Stimulated activated effector memory CD8-positive, alpha-beta T cell treated with anti-CD3 and anti-CD28 coated beads, Interleukin-12 subunit alpha, Interleukin-12 subunit beta, amount 100 ng/mL, for 72 hours (primary cell): ENCODE results near the gene LRRC26.
A peak's percentile ranks its signal among the peaks of the same experiment; 100 is the strongest.

Experiments used
- ATAC-seq: fragments of 150-1000 bp; cut with Tn5 transposase; 2 replicates; pipeline ENCODE4 v1.10.0; 2021
- DNase-seq, 2 donors: peaks; one replicate each; pipeline ENCODE4 v3.0.0; 2021 to 2022; ENCODE audit warnings: low spot score in 2 of 2
- H3K27ac Mint-ChIP-seq: one replicate; pipeline ENCODE4 v1.8.0; 2022; ENCODE audit warnings: mild to moderate bottlenecking, mixed read lengths
- H3K36me3 Mint-ChIP-seq: one replicate; pipeline ENCODE4 v1.8.0; 2022; ENCODE audit warnings: mild to moderate bottlenecking, mixed read lengths
- H3K4me1 Mint-ChIP-seq: one replicate; pipeline ENCODE4 v1.8.0; 2022; ENCODE audit warnings: mixed read lengths
- H3K4me3 Mint-ChIP-seq: one replicate; pipeline ENCODE4 v1.8.0; 2022; ENCODE audit warnings: mild to moderate bottlenecking, mixed read lengths
- H3K9me3 Mint-ChIP-seq: one replicate; pipeline ENCODE4 v1.8.0; 2022; ENCODE audit warnings: mixed read lengths

The LRRC26 gene

DNA sequence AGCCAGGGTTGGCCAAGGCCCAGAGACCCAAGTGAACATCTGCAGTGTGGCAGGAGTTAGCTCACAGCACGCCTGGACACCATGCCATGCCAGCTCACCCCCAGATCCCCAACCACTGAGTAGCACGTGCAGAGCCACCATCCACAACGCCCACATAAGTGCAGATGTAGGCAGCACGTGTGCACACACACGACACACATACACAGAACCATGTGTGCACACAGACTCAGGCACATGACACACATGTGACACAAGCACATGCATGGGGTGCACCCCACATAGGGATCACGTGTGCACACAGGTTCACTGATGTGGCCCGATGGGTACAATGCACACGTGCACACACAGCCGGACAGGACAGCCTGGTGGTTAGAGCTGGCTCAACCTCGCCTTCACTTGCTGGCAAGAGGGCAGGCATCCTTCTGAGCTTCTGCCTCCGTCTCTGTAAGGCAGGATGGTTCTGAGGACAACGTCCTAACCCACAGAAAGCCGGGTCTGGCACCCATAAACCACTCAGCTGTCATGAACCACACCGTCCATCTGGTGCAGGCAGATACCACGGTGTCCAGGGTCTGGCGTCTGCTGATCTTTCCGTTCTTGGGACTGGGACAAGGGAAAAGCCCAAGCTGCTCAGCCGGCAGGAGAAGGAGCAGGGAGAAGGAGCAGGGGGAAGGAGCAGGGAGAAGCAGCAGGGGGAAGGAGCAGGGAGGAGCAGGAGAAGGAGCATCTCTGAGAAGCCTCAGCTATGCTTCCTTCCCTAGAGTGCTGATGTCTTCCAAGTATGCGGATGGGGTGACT, 12.0 kb downstream of the LRRC26 start:
- H3K36me3 Mint-ChIP-seq: no peaks in the 10 kb centered on the region
- H3K9me3 Mint-ChIP-seq: no peaks in the 10 kb centered on the region
- H3K4me3 Mint-ChIP-seq: peak overlapping the region; percentile 53
- H3K27ac Mint-ChIP-seq: no peak overlapping the region
- ATAC-seq (no peak), DNase-seq (no peak)
- peaks cover 23% of the 10 kb centered on the region for H3K4me1 Mint-ChIP-seq

DNA sequence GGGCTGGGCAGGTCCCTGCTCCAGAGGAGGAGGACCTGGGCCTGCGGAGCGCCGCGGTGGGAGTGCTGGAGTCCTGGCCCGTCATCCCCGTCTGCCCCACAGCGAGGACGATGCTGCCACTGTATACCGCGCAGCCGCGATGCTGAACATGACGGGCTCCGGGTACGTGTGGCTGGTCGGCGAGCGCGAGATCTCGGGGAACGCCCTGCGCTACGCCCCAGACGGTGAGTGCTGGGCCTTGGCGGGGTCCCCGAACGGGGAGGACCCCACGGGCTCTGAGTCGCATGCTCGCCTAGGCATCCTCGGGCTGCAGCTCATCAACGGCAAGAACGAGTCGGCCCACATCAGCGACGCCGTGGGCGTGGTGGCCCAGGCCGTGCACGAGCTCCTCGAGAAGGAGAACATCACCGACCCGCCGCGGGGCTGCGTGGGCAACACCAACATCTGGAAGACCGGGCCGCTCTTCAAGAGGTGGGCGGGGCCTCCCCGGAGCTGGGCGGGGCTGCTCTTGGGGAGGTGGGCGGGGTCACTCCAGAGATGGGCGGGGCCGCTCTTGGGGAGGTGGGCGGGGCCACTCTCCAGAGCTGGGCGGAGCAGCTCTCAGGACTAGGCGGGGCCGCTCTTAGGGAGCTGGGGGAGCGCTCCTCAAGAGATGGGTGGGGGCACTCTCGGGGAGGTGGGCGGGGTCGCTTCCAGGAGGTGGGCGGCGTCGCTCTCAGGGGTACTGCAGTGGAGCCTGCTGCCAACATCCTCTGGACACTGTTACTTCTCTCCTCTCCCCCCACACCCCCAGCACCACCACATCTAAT, 13.1 kb downstream of the LRRC26 start:
- no peaks in the 10 kb centered on the region for H3K9me3 Mint-ChIP-seq
- DNase-seq: peak; percentile 56 to 77
- H3K4me1 Mint-ChIP-seq: peaks cover 23% of the 10 kb centered on the region
- peak; percentile 73 for ATAC-seq
- no peaks in the 10 kb centered on the region for H3K36me3 Mint-ChIP-seq
- no peak overlapping the region for H3K27ac Mint-ChIP-seq
- H3K4me3 Mint-ChIP-seq: peak overlapping the region; percentile 53

DNA sequence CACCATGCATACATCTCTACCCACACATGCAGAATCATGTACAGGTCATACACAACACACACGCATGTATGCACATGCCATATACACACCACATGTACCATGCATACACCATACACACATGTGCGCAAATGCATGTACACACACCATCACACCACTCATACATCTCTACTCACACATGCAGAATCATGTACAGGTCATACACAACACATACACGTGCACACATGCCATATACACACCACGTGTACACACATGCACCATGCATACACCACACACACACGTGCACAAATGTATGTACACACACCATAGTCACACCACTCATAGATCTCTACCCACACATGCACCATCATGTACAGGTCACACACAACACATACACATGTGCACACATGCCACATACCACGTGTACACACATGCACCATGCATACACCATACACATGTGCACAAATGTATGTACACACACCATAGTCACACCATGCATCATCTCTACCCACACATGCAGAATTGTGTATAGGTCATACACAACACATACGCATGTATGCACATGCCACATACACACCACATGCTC, 16.9 kb downstream of the LRRC26 start:
- no peak overlapping the region for H3K4me3 Mint-ChIP-seq
- DNase-seq (no peak), ATAC-seq (no peak)
- peaks cover 8% of the 10 kb centered on the region for H3K4me1 Mint-ChIP-seq
- H3K36me3 Mint-ChIP-seq: no peaks in the 10 kb centered on the region
- H3K9me3 Mint-ChIP-seq: no peaks in the 10 kb centered on the region
- H3K27ac Mint-ChIP-seq: no peak overlapping the region

DNA sequence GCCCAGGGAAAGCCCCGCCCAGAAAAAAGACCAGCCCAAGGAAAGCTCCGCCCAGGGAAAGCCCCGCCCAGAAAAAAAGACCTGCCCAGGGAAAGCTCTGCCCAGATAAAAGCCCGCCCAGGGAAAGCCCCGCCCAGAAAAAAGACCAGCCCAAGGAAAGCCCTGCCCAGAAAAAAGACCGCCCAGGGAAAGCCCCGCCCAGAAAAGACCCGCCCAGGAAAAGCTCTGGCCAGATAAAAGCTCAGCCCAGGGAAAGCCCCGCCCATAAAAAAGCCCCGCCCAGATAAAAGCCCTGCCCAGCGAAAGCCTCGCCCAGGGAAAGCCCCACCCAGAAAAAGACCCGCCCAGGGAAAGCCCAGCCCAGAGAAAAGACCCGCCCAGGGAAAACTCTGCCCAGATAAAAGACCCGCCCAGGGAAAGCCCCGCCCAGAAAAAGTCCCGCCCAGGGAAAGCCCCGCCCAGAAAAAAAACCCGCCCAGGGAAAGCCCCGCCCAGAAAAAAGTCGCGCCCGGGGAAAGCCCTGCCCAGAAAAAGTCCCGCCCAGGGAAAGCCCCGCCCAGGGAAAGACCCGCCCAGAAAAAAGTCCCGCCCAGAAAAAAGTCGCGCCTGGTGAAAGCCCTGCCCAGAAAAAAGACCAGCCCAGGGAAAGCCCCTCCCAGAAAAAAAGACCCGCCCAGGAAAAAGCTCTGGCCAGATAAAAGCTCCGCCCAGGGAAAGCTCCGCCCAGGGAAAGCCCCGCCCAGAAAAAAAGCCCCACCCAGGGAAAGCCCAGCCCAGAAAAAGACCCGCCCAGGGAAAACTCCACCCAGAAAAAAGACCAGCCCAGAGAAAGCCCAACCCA, 19.0 kb downstream of the LRRC26 start:
- no peaks in the 10 kb centered on the region for H3K4me1 Mint-ChIP-seq
- peak; percentile 55 for ATAC-seq
- no peaks in the 10 kb centered on the region for H3K36me3 Mint-ChIP-seq
- peak; percentile 50 to 85 for DNase-seq
- no peak overlapping the region for H3K27ac Mint-ChIP-seq
- H3K4me3 Mint-ChIP-seq: peak overlapping the region; percentile 26
- H3K9me3 Mint-ChIP-seq: no peaks in the 10 kb centered on the region

DNA sequence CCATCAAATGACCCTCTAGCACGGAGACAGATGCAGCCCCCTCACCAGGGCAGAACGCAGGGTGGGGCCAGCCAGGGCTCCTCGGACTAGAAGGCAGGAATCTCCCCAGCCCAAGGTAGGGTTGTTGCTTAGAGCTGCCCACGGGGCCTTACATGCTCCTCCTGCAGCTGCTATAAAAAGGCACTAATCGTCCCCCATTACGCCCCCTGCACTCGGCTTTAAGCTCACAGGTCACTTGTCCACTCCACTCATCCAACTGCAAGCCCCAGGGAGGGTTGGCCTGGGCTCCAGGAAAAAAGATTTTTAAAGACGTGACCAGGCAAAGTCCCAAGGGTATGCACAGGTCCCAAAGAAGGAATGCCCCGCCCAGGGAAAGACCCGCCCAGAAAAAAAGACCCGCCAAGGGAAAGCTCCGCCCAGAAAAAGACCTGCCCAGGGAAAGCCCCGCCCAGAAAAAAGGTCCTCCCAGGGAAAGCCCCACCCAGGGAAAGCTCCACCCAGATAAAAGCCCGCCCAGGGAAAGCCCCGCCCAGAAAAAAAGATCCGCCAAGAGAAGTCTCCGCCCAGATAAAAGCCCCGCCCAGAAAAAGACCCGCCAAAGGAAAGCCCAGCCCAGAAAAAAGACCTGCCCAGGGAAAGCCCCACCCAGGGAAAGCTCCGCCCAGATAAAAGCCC, 19.8 kb downstream of the LRRC26 start:
- Mint-ChIP-seq H3K27ac (no peak overlapping the region), H3K4me3 (peak overlapping the region; percentile 21)
- no peak for ATAC-seq

DNA sequence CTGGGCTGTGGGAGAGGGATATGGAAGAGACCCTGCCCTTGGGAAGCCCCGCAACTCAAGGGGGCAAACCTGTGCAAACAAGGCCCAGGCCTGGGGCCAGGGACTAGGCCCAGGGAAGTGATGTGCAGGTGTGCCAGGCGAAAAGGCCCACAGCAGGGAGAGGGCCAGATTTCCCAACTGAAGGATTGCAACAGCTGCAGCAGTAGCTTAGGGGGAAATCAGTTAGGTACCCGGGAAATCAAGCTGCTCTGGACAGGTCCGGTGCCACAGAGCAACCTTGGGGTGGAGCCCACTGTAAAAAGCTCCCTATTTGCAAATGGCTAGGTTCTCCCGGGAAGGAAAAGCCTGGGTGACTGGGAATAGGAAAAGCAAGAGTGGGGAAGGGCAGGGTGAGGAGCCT, 20.5 kb downstream of the LRRC26 start:
- ATAC-seq (no peak), DNase-seq (no peak)
- Mint-ChIP-seq H3K36me3 (no peaks in the 10 kb centered on the region), H3K4me3 (no peak overlapping the region), H3K4me1 (no peaks in the 10 kb centered on the region), H3K9me3 (no peaks in the 10 kb centered on the region), H3K27ac (no peak overlapping the region)

More for the DNA sequence above, 19.8 kb downstream of the LRRC26 start:
- H3K4me1 Mint-ChIP-seq: no peaks in the 10 kb centered on the region
- H3K9me3 Mint-ChIP-seq: no peaks in the 10 kb centered on the region
- no peaks in the 10 kb centered on the region for H3K36me3 Mint-ChIP-seq
- DNase-seq: no peak

DNA sequence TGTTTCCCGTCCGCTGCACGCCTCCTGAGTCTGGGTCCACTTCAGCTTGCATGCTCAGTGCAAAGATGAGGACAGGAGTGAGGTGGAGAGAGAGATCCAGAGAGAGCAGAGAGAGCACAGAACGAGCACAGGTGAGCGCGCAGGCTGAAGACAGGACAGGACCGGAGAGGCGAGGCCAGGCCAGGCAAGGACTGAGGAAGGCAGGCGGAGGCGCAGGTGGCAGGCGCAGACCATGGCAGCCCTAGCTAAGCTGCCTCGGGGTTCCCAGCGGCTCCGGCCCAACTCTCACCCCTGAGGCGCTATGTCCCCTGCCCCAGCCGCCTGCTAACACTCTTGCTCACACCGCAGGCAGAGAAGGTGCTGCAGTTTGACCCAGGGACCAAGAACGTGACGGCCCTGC, 21.2 kb downstream of the LRRC26 start:
- H3K4me1 Mint-ChIP-seq: no peaks in the 10 kb centered on the region
- H3K4me3 Mint-ChIP-seq: no peak overlapping the region
- DNase-seq: no peak
- no peak overlapping the region for H3K27ac Mint-ChIP-seq
- ATAC-seq: no peak
- H3K36me3 Mint-ChIP-seq: no peaks in the 10 kb centered on the region
- no peaks in the 10 kb centered on the region for H3K9me3 Mint-ChIP-seq

DNA sequence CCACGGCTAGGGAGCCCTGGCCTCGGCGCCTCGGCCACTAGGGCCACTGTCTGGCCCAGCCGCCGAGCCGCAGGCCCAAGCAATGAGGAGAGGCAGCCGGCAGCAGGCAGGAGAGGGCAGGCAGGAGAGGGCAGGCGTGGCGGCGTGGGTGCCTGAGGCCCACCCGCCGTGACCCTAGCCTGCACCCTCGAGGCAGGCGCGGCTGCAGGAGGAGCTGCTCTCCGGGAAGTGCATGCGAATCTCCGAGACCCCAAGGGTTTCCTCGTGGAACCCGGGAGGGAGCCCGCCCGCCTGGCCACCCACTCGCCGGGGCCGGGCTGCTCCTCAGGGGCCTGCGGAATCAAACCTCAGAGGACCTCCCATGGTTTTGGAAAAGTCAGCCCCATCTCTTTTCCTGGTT, 21.6 kb downstream of the LRRC26 start:
- Mint-ChIP-seq H3K27ac (no peak overlapping the region), H3K9me3 (no peaks in the 10 kb centered on the region)

DNA sequence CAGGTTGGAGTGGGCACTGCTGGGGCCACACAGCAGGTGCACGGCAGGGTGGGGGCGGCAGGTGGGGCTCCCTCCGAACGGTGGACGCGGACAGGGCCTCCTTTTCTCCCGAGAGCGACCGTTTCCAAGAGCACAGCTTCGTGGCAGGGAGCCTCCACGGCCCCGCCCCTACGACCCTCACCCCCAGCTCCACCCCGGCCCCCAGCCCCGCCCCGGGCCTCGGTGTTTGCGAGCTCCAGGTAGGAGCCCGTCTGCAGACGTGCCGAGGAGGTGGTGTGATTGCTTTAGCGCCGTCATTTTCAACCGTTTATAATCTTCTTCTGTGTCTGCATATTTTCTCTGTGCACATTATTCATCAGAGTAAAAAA, 22.1 kb downstream of the LRRC26 start:
- Mint-ChIP-seq H3K9me3 (no peaks in the 10 kb centered on the region), H3K36me3 (no peaks in the 10 kb centered on the region), H3K4me1 (no peaks in the 10 kb centered on the region), H3K4me3 (no peak overlapping the region), H3K27ac (no peak overlapping the region)
- DNase-seq: no peak
- ATAC-seq: no peak

More for the DNA sequence above, 21.6 kb downstream of the LRRC26 start:
- no peak for ATAC-seq
- Mint-ChIP-seq H3K36me3 (no peaks in the 10 kb centered on the region), H3K4me1 (no peaks in the 10 kb centered on the region), H3K4me3 (no peak overlapping the region)
- no peak for DNase-seq

DNA sequence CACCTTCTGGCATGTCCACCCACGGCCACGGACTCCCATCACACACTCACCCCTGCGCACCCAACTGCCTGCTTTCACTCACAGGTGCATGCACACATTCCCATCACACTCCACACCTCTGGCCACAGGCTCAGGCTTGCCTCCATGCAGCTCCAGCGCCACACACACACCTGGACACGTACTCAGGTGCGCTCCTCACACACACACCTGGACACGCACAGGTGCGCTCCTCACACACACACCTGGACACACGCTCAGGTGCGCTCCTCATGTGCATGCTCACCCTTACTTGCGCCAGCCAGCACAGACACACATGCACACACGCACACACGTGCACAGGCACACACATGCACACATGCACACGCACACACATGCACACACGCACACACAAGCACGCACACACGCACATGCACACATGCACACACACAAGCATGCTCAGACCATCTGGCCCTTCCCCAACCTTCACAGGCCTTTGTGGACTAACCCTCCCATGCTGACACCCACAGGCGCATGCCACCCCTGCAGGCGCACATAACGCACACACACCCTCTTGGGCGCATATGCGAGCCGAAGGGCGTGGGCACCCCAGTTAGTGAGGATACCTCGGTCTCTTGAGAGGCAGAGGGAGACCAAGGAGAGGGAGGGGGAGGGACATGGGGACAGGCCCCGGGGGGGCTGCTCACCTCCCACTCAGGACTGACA, 22.6 kb downstream of the LRRC26 start:
- Mint-ChIP-seq H3K9me3 (no peaks in the 10 kb centered on the region), H3K27ac (no peak overlapping the region), H3K36me3 (no peaks in the 10 kb centered on the region), H3K4me3 (no peak overlapping the region), H3K4me1 (no peaks in the 10 kb centered on the region)
- DNase-seq (no peak), ATAC-seq (no peak)

DNA sequence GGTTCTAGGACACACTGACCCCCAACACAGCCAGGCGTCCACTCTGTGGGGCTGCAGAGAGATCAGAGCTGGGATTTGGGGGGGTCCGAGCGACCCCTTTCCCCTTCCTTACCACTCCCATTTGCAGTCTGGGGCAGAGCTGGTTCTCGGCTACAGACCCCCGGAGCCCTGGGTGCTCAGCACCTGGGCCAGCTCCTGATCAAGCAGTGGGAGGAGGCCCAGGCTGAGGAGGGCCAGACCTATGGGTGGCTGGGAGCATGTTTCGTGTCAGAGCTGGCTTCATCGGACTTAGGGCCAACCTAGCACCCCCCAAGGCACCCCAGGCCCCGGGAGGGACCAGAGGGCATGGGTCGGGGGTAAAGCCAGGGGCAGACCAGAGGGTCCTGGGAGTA, 23.3 kb downstream of the LRRC26 start:
- no peaks in the 10 kb centered on the region for H3K36me3 Mint-ChIP-seq
- DNase-seq (no peak), ATAC-seq (no peak)
- no peak overlapping the region for H3K4me3 Mint-ChIP-seq
- H3K27ac Mint-ChIP-seq: no peak overlapping the region
- H3K4me1 Mint-ChIP-seq: no peaks in the 10 kb centered on the region
- H3K9me3 Mint-ChIP-seq: no peaks in the 10 kb centered on the region

DNA sequence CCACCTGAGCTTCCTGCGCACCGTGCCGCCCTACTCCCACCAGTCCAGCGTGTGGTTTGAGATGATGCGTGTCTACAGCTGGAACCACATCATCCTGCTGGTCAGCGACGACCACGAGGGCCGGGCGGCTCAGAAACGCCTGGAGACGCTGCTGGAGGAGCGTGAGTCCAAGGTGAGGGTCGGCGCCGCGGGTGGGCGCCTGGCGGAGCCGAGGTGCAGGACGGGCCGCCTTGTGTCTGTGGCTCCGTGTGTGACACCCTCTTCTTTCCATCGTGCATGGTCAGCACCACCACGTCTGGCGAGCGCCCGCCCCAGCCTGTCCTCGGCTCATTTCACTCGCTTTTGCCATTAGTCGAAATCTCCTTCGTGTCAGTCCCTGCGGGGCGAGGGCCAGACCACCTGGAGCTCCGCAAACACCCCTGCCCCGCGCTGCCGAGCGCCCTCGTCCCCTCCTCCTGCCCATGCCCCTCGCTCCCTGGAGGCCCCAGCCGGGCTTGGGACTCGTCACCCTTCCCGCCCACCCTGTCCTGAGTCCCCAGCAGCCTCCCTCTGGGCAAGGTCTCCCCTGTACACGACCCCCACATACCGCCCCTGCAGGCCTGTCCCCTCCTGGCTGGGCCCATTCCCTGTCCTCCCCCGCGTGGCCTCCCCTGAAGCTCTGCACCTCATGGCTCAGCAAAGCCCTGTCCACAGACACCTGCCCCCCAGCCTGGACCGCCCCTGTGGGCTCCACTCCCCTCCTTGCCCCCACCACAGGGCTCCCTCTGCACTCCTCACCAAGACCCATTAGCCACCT, 23.9 kb downstream of the LRRC26 start:
- ATAC-seq (no peak), DNase-seq (no peak)
- Mint-ChIP-seq H3K4me1 (no peaks in the 10 kb centered on the region), H3K9me3 (no peaks in the 10 kb centered on the region), H3K4me3 (no peak overlapping the region), H3K27ac (no peak overlapping the region), H3K36me3 (no peaks in the 10 kb centered on the region)

DNA sequence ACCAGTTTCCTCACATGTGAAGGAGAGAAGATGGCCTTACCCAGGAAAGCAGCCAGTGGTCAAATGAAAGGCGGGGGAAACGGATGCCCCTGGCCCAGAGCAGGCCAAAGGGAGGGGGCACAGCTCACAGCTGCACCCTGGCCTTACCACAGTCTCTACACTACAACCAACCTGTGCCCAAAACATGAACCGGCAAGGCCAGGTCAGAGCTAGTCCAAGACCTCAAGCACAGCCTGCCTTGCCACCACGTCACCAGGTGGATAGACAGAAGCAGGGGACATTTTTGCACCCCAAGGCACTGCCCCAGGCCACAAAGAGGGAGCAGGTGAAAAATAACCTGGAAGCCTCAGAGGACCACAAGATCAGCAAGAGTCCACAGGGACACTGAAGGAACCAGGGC, 26.4 kb downstream of the LRRC26 start:
- DNase-seq: no peak
- Mint-ChIP-seq H3K27ac (no peak overlapping the region), H3K4me3 (no peak overlapping the region), H3K9me3 (no peaks in the 10 kb centered on the region), H3K4me1 (no peaks in the 10 kb centered on the region), H3K36me3 (no peaks in the 10 kb centered on the region)
- ATAC-seq: no peak
